ENCODE measurements around the gene GTSF1L. TPM values are rescaled to one million over a fixed set of nuclear protein-coding genes. Genes with fewer than 3 reads are reported as not detected.

GTSF1L gene
- total RNA-seq, 4 donors from 2014 or later = not detected

GRCh38 chr20:43710370-43711044 is 16.3 kb downstream of the GTSF1L start:
- peak; percentile 29 for DNase-seq
- Histone ChIP-seq H3K4me3 (no peak overlapping the region), H3K27me3 (no peaks in the 10 kb centered on the region), H3K27ac (peak overlapping the region in 1 of 4 donors; percentile 21), H3K36me3 (no peaks in the 10 kb centered on the region), H3K4me1 (no peaks in the 10 kb centered on the region), H3K9me3 (no peaks in the 10 kb centered on the region)
- TF ChIP-seq POLR2AphosphoS5 (IDR thresholded peaks at IDR 0.05) (no peak), EP300 (IDR thresholded peaks at IDR 0.05; ENCODE audit: low read depth) (no peak), POLR2A (IDR thresholded peaks at IDR 0.05) (no peak), CTCF (IDR thresholded peaks at IDR 0.05) (no peak)
- WGBS, 2 donors (ENCODE audit: low coverage in 1 of 2) = 71% methylated on average over 9 of the region's 9 CpGs; no CpG with 5 or more reads in 1 of the 2 donors
- intact Hi-C loops (cut with DNase I; ENCODE audit: low total_unique reads) = no loop called here
- in situ Hi-C loops (cut with MboI; ENCODE audit: low pct_ligation_motif_present in 1 of 4, low pct_unique_long_range_greater_than_20kb in 1 of 4, low sequenced_read_pairs in 3 of 4) = no loop called here

GRCh38 chr20:43702502-43702901 is 24.3 kb downstream of the GTSF1L start:
- intact Hi-C loops (cut with DNase I; ENCODE audit: low total_unique reads) (no loop called here), in situ Hi-C loops (cut with MboI; ENCODE audit: low pct_ligation_motif_present in 1 of 4, low pct_unique_long_range_greater_than_20kb in 1 of 4, low sequenced_read_pairs in 3 of 4) (no loop called here)
- Histone ChIP-seq H3K27ac (no peak overlapping the region), H3K4me3 (no peak overlapping the region), H3K27me3 (no peaks in the 10 kb centered on the region), H3K4me1 (no peaks in the 10 kb centered on the region), H3K9me3 (no peaks in the 10 kb centered on the region), H3K36me3 (no peaks in the 10 kb centered on the region)
- TF ChIP-seq POLR2A (IDR thresholded peaks at IDR 0.05) = no peak
- no peak for TF ChIP-seq CTCF (IDR thresholded peaks at IDR 0.05)
- TF ChIP-seq POLR2AphosphoS5 (IDR thresholded peaks at IDR 0.05) = no peak
- no peak for TF ChIP-seq EP300 (IDR thresholded peaks at IDR 0.05; ENCODE audit: low read depth)
- WGBS, 2 donors (ENCODE audit: low coverage in 1 of 2) = 96% methylated on average over 13 of the region's 14 CpGs; no CpG with 5 or more reads in 1 of the 2 donors
- DNase-seq = no peak

- Histone ChIP-seq H3K4me3 (no peak overlapping the region), H3K36me3 (no peaks in the 10 kb centered on the region), H3K27me3 (no peaks in the 10 kb centered on the region), H3K27ac (no peak overlapping the region), H3K4me1 (no peaks in the 10 kb centered on the region), H3K9me3 (no peaks in the 10 kb centered on the region)
- no peak for TF ChIP-seq CTCF (IDR thresholded peaks at IDR 0.05)
- TF ChIP-seq EP300 (IDR thresholded peaks at IDR 0.05; ENCODE audit: low read depth) = no peak
- TF ChIP-seq POLR2A (IDR thresholded peaks at IDR 0.05) = no peak
- no peak for TF ChIP-seq POLR2AphosphoS5 (IDR thresholded peaks at IDR 0.05)
- 97% methylated on average over 8 of the region's 8 CpGs; no CpG with 5 or more reads in 1 of the 2 donors for WGBS, 2 donors (ENCODE audit: low coverage in 1 of 2)
- no peak for DNase-seq
- in situ Hi-C loops (cut with MboI; ENCODE audit: low pct_ligation_motif_present in 1 of 4, low pct_unique_long_range_greater_than_20kb in 1 of 4, low sequenced_read_pairs in 3 of 4) (no loop called here), intact Hi-C loops (cut with DNase I; ENCODE audit: low total_unique reads) (no loop called here)
Observed at GRCh38 chr20:43700627-43701026, 26.2 kb downstream of the GTSF1L start.

DNA sequence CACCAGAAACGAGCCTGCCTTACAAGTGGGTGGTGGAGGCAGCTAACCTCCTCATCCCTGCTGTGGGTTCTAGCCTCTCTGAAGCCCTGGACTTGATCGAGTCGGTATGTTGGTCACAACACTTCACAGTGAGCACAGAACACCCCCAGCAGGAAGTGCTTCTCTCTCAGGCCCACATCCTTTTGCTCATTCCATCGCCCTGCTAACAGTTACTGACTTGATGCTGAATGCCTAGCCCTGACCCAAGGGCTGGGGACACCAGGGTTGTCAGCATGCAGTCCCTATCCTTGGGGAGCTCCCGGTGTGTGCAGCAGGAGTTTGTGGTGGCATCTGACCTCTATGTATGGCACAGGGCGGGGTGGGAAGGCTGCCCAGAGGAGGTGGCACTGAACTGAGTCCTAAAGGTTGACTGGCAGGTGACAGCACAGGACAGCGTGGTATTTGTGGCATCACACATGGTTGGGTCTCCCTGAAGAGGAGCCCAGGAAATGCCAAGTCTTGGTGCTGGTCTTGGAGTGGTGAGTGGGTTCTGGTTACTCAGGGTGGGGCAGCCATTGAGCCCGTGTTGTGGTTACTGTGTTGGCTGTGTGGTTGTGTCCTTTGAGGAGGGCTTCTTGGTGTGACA is 26.7 kb downstream of the GTSF1L start:
- Histone ChIP-seq H3K9me3 (no peaks in the 10 kb centered on the region), H3K4me3 (no peak overlapping the region), H3K27ac (no peak overlapping the region), H3K36me3 (no peaks in the 10 kb centered on the region), H3K27me3 (no peaks in the 10 kb centered on the region), H3K4me1 (no peaks in the 10 kb centered on the region)
- no peak for DNase-seq
- 94% methylated on average over 8 of the region's 8 CpGs; no CpG with 5 or more reads in 1 of the 2 donors for WGBS, 2 donors (ENCODE audit: low coverage in 1 of 2)
- in situ Hi-C loops (cut with MboI; ENCODE audit: low pct_ligation_motif_present in 1 of 4, low pct_unique_long_range_greater_than_20kb in 1 of 4, low sequenced_read_pairs in 3 of 4) = loop anchor here in 3 of 4 donors (10.0 to 25.0 kb wide), 3 partner anchors 165 to 263 kb away; no protein-coding TSS in a partner anchor
- TF ChIP-seq POLR2AphosphoS5 (IDR thresholded peaks at IDR 0.05) (no peak), CTCF (IDR thresholded peaks at IDR 0.05) (no peak)
- intact Hi-C loops (cut with DNase I; ENCODE audit: low total_unique reads) = no loop called here

Data from transverse colon (tissue), 4 donors.